Cerebellar nuclear complex (tissue), 1 donor: ENCODE data around the gene STEAP4.
"Not testable (repeated sequence)": the region's sequence is repeated elsewhere in the genome, so short reads cannot be mapped to it uniquely, and the experiment has no call there.

Source experiments
- DNase-seq, 2 experiments: peaks; one replicate each; lab custom pipeline; 2025; lab: John Stamatoyannopoulos, UW

STEAP4 gene

GRCh38 chr7:88312061-88312663, 5.5 kb upstream of the STEAP4 start:
- no peak for DNase-seq

GRCh38 chr7:88311675-88312036, 5.0 kb upstream of the STEAP4 start:
- DNase-seq, result no peak

- no peak for DNase-seq
Measured at GRCh38 chr7:88310956-88311674, 4.4 kb upstream of the STEAP4 start.

GRCh38 chr7:88309819-88310218, 3.1 kb upstream of the STEAP4 start:
- no peak for DNase-seq

- DNase-seq, result no peak
Measured at GRCh38 chr7:88307823-88308222, 1.1 kb upstream of the STEAP4 start.

GRCh38 chr7:88307412-88307811, 718 bp upstream of the STEAP4 start:
- DNase-seq, result no peak

- no peak for DNase-seq
Measured at GRCh38 chr7:88305044-88305443, 1.6 kb downstream of the STEAP4 start.

GRCh38 chr7:88302486-88302885, 4.2 kb downstream of the STEAP4 start:
- DNase-seq, result no peak

GRCh38 chr7:88301924-88302323, 4.8 kb downstream of the STEAP4 start:
- DNase-seq, result no peak

- DNase-seq, result no peak
Measured at GRCh38 chr7:88300401-88300945, 6.2 kb downstream of the STEAP4 start.

GRCh38 chr7:88299126-88299525, 7.6 kb downstream of the STEAP4 start:
- no peak for DNase-seq

GRCh38 chr7:88293866-88294265, 12.8 kb downstream of the STEAP4 start:
- no peak for DNase-seq

GRCh38 chr7:88291398-88292173, 15.1 kb downstream of the STEAP4 start:
- no peak for DNase-seq

- DNase-seq, result no peak
Measured at GRCh38 chr7:88290491-88290890, 16.2 kb downstream of the STEAP4 start.

GRCh38 chr7:88289564-88290025, 17.1 kb downstream of the STEAP4 start:
- DNase-seq, result no peak

- DNase-seq, result no peak
Measured at GRCh38 chr7:88281749-88282148, 24.9 kb downstream of the STEAP4 start.

GRCh38 chr7:88280801-88281200, 25.9 kb downstream of the STEAP4 start:
- no peak for DNase-seq

- no peak for DNase-seq
Measured at GRCh38 chr7:88279323-88279722, 27.4 kb downstream of the STEAP4 start.

- no peak for DNase-seq
Measured at GRCh38 chr7:88278881-88279280, 27.8 kb downstream of the STEAP4 start.

- no peak for DNase-seq
Measured at GRCh38 chr7:88276605-88277153, 30.0 kb downstream of the STEAP4 start.

- not testable (repeated sequence) for DNase-seq
Measured at GRCh38 chr7:88274856-88275255, 31.8 kb downstream of the STEAP4 start.

- DNase-seq, result no peak
Measured at GRCh38 chr7:88269586-88269985, 37.1 kb downstream of the STEAP4 start.
